ENCODE results near the gene SHANK3.
A peak's percentile ranks its signal among the peaks of the same experiment; 100 is the strongest.

Gene SHANK3

DNA sequence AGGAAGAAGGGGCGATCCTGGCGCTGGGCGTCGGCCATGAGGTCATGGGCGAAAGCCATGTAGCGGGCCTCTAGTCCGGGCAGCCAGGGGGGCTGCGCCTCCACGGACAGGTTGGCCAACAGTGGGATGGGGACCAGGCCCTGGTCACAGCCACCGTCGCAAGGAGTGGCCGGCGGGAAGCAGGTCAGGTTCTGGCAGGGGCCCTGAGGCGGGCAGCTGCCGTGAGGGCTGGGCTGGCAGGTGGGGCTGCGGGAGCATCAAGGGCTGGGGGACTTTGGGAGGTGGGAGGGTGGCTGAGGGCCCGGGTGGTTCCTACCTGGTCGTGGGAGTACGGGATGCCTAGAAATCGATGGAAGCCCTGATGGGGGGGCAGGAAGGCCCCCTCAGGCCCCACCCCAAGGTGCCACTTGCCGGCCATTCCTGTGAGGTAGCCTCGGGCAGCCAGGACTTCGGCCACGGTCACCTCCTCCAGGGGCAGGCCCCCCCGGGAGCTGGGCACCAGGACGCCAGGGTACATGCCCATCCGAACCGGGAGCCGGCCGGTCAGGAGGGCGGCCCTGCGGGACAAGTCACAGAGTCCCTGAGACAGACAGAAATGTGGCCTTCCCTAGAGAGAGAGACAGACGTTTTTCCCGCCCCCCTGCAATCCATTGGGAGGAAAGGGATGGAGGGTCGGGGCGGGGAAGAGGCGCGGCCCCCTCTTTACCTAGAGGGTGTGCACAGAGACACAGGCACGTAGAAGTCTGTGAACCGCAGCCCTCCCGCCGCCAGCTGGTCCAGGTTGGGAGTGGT is 45.6 kb upstream of the SHANK3 start:
- TF ChIP-seq, protein P1, sequence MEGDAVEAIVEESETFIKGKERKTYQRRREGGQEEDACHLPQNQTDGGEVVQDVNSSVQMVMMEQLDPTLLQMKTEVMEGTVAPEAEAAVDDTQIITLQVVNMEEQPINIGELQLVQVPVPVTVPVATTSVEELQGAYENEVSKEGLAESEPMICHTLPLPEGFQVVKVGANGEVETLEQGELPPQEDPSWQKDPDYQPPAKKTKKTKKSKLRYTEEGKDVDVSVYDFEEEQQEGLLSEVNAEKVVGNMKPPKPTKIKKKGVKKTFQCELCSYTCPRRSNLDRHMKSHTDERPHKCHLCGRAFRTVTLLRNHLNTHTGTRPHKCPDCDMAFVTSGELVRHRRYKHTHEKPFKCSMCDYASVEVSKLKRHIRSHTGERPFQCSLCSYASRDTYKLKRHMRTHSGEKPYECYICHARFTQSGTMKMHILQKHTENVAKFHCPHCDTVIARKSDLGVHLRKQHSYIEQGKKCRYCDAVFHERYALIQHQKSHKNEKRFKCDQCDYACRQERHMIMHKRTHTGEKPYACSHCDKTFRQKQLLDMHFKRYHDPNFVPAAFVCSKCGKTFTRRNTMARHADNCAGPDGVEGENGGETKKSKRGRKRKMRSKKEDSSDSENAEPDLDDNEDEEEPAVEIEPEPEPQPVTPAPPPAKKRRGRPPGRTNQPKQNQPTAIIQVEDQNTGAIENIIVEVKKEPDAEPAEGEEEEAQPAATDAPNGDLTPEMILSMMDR (IDR thresholded peaks at IDR 0.05; ENCODE audit: control insufficient read depth, insufficient read depth, low read depth, low read length, missing control alignments): no peak
- DNase-seq (ENCODE audit: low read depth): no peak
- peak overlapping the region; percentile 98 for H3K4me3 ChIP-seq (ENCODE audit: control insufficient read depth, low read depth, low read length)

DNA sequence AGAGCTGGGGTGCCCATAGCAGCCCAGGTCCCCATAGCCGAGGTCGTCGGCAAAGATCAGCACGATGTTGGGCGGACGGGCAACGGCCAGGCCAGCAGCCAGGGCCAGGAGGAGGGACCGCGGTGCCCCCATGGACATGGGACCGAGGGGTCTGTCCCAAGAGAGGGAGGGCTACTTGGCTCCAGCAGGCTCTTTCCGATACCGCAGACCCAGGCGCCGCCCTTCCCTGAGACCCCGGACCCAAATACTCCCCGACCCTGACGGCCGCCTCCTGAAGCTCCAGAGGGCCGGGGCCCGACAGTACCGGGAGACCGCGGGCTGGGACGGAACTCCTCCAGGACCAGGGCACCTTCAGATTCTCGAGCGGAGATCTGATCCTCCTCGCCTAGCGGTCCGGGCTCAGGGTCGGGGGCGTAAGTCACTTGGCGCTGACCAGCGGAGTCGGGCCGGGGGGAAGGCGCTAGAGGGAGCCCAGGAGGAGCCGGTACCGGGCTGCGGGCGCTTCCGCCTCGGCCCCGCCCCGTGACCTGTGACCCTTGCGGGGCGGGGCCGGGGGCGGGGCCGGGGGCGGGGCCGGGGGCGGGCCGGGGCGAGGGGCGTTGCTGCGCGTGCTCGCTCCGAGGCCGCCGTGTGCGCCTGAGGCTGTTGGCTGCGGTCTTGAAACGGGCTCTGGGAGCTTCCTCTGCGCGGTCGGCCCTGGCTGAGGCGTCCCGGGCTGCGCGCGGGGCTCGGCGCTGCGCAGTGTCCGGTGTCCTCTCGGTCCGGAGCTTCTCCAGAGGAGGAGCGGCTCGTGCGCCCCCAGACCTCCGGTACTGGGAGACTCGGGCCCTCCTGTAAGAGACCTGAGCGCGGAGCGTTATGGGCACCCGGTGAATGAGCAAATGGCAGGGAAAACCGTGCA is 44.7 kb upstream of the SHANK3 start, which contains the start of gene ARSA:
ARSA (minus strand) TSS at position 511 of the 901 bp plus-strand sequence; CDS start at position 138, 373 bp downstream.
- peak; percentile 35 for DNase-seq (ENCODE audit: low read depth)
- peak within 1 kb of the TSS; percentile 98 for H3K4me3 ChIP-seq (ENCODE audit: control insufficient read depth, low read depth, low read length)
- TF ChIP-seq, protein P1 (IDR thresholded peaks at IDR 0.05; ENCODE audit: control insufficient read depth, insufficient read depth, low read depth, low read length, missing control alignments): peak; percentile 45

DNA sequence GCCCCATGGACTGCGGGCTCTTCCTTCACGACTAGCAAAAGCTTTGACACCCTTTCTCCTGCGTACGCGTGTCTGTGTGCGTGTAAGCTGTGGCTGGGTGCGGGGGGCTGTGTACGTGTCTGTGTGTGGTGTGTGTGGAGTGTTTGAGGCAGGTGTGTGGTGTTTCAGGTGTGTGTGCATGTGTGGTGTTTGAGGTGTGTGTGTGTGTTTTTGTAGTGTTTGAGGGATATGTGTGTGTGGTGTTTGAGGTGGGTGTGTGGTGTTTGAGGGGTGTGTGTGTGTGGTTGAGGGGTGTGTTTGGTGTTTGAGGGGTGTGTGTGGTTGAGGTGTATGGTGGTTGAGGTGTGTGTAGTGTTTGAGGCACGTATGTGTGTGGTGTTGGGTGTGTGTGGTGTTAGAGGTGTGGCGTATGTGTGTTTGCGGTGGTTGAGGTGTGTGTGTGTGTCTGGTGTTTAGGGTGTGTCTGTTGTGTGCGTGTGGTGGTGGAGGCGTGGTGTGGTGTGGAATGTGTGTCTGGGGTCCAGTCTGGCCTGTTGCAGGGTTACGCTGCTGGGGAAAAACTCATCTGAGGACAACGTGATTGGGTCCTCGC is 44.0 kb upstream of the SHANK3 start:
- TF ChIP-seq, protein P1 (IDR thresholded peaks at IDR 0.05; ENCODE audit: control insufficient read depth, insufficient read depth, low read depth, low read length, missing control alignments): no peak
- DNase-seq (ENCODE audit: low read depth): no peak
- H3K4me3 ChIP-seq (ENCODE audit: control insufficient read depth, low read depth, low read length): peak overlapping the region; percentile 98

DNA sequence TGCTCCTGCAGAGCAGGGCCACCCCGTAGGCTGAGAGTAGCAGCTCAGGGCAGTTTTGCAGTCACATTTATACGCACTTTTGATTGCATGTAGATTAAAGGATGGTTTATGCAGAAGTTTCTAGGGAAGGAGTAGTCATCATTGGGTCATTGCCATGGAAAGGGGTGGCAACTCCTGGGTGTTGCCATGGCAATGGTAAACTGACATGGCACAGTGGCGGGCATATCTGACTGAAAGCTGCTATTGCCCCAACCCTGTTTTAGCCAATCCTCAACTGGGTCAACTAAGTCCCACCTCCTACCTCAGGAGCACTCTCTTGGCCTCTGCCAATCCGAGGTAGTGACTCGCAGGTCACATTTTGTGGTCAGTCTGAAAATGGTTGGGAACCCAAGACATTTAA is 42.2 kb upstream of the SHANK3 start:
- TF ChIP-seq, protein P1 (IDR thresholded peaks at IDR 0.05; ENCODE audit: control insufficient read depth, insufficient read depth, low read depth, low read length, missing control alignments): no peak
- DNase-seq (ENCODE audit: low read depth): no peak
- no peak overlapping the region for H3K4me3 ChIP-seq (ENCODE audit: control insufficient read depth, low read depth, low read length)

DNA sequence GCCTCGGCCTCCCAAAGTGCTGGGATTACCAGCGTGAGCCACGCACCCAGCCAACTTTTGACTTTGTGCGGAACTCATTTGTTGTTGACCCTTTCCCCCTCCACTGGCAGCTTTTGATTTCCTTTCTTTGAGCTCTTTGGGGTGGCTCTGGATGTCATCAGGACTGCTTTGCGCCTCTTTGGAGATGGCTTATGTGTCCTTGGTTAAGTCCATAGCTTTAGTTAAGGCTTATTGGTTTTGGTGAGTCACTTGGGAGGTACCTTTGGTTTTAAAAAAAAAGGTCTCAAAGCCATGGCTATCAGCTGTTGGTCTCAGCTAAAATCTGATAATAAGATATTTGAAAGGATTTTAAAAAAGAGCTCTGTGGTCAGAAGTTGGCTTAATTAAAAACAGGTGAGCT is 39.5 kb upstream of the SHANK3 start:
- TF ChIP-seq, protein P1 (IDR thresholded peaks at IDR 0.05; ENCODE audit: control insufficient read depth, insufficient read depth, low read depth, low read length, missing control alignments): no peak
- DNase-seq (ENCODE audit: low read depth): no peak
- no peak overlapping the region for H3K4me3 ChIP-seq (ENCODE audit: control insufficient read depth, low read depth, low read length)

DNA sequence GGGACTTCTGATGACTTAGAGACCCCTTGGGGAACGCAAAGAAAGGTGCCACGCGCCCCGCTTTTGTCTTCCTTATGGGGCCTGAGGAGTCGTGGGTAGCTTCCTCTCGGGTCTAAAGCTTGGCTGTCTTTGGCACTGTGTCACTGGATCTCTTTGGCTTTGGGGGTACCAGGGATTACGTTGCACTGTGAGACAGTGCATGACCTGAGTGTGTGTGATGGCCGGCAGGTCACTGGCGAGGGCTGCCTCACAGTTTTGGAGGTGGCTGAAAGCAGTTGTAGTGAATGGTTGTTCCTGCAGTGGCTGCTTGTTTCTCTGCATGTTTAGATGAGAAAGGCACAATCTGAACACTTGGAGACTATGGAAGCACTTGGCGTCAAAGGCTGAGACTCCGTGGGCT is 38.9 kb upstream of the SHANK3 start:
- TF ChIP-seq, protein P1 (IDR thresholded peaks at IDR 0.05; ENCODE audit: control insufficient read depth, insufficient read depth, low read depth, low read length, missing control alignments): no peak
- DNase-seq (ENCODE audit: low read depth): no peak
- H3K4me3 ChIP-seq (ENCODE audit: control insufficient read depth, low read depth, low read length): no peak overlapping the region
